K562 (cell line): ENCODE measurements around the gene RFLNA. TPM values are rescaled to one million over a fixed set of nuclear protein-coding genes. Genes with fewer than 3 reads are reported as not detected.

Experiments
- ATAC-seq: fragments of 200-7000 bp; cut with Tn5 transposase; 3 replicates; pipeline ENCODE4 v1.9.1; 2020; ENCODE audit warnings: moderate library complexity
- BruUV-seq: library from RNA; stranded (reverse); fragments of 400-500 nt; replicated peaks from 2 replicates; lab custom pipeline; 2021; lab: Mats Ljungman, UMichigan
- CTCF ChIA-PET: fragments of 300-600 bp; formaldehyde crosslinking; extraction: SDS; loops from one replicate; lab custom pipeline; 2021; ENCODE audit warnings: low intra/inter-chr PET ratio; lab: Yijun Ruan, JAX
- POLR2A ChIA-PET: fragments of 300-600, 350-650 bp; sonication (Branson Sonifier 250); formaldehyde crosslinking; extraction: SDS; loops from one replicate; lab custom pipeline; 2021; ENCODE audit warnings: antibody characterized with exemption, inconsistent platforms; lab: Yijun Ruan, JAX
- DNase-seq, 4 experiments: peaks; one replicate each; pipeline versions ENCODE4 v3.0.0 to v3.0.0-alpha.2; 2011 to 2018; ENCODE audit warnings: low spot score in 3 of 4, mixed read lengths in 3 of 4; ENCODE audit errors: extremely low read depth in 1 of 4
- FAIRE-seq: peaks from 2 replicates; lab custom pipeline; 2011; peaks lifted over from hg19 to GRCh38; lab: Jason Lieb, UNC
- H2AFZ ChIP-seq: 2 replicates; pipeline ENCODE4 v1.6.0; 2011; ENCODE audit warnings: low read depth, low read length, control low read depth, inconsistent platforms
- H3K27ac ChIP-seq: fragments of 200-600 bp; 3 replicates; pipeline ENCODE4 v1.8.0; 2011; ENCODE audit warnings: low read depth, mild to moderate bottlenecking, control low read depth, inconsistent platforms, low read length, moderate library complexity, mixed read lengths; ENCODE audit errors: extremely low read depth
- H3K27me3 ChIP-seq, 2 experiments: fragments of 300-600 bp in 1 of 2; 2 replicates in 1 of 2; 3 replicates in 1 of 2; pipeline versions ENCODE4 v1.6.0 to v1.8.0; 2011; ENCODE audit warnings: inconsistent platforms in 2 of 2, low read length in 2 of 2, mild to moderate bottlenecking in 1 of 2, mixed read lengths in 1 of 2, moderate library complexity in 1 of 2; ENCODE audit not compliant: control insufficient read depth in 2 of 2, insufficient read depth in 2 of 2
- H3K36me3 ChIP-seq: fragments of 300-600 bp; 3 replicates; pipeline ENCODE4 v1.8.0; 2011; ENCODE audit warnings: mild to moderate bottlenecking, low read length, inconsistent platforms; ENCODE audit not compliant: control insufficient read depth, insufficient read depth
- H3K4me1 ChIP-seq, 2 experiments: fragments of 200-600 bp in 1 of 2; replicated peaks in 1 of 2; 2 replicates in 1 of 2; 3 replicates in 1 of 2; pipeline versions ENCODE4 v1.5.1 to v1.8.0; 2011; ENCODE audit warnings: inconsistent platforms in 2 of 2, low read length in 2 of 2, mild to moderate bottlenecking in 1 of 2, mixed read lengths in 1 of 2, moderate library complexity in 1 of 2; ENCODE audit not compliant: control insufficient read depth in 2 of 2, insufficient read depth in 2 of 2
- H3K4me2 ChIP-seq: 2 replicates; pipeline ENCODE4 v1.6.1; 2011; ENCODE audit warnings: low read length, control low read depth, inconsistent platforms, mixed read lengths; ENCODE audit not compliant: insufficient read depth
- H3K4me3 ChIP-seq: fragments of 200-600 bp; sonication (generic), shearing (Covaris generic); 2 replicates; pipeline ENCODE4 v1.5.1; 2016; ENCODE audit warnings: control low read depth, inconsistent platforms
- H3K79me2 ChIP-seq: fragments of 200-600 bp; 3 replicates; pipeline ENCODE4 v1.8.0; 2011; ENCODE audit warnings: low read length, inconsistent platforms; ENCODE audit not compliant: control insufficient read depth, insufficient read depth
- H3K9ac ChIP-seq, 2 experiments: 2 replicates each; pipeline versions ENCODE4 v1.6.0 to v1.6.1; 2011; ENCODE audit warnings: low read depth in 2 of 2, low read length in 2 of 2, control low read depth in 1 of 2, inconsistent platforms in 1 of 2, mild to moderate bottlenecking in 1 of 2, mixed read lengths in 1 of 2; ENCODE audit not compliant: insufficient read depth in 1 of 2
- H3K9me1 ChIP-seq: one replicate; pipeline ENCODE4 v1.6.0; 2011; ENCODE audit warnings: inconsistent platforms, mild to moderate bottlenecking, low read length, moderate library complexity; ENCODE audit not compliant: control insufficient read depth, insufficient read depth
- H3K9me3 ChIP-seq: replicated peaks from 2 replicates; pipeline ENCODE4 v1.5.1; 2011; ENCODE audit warnings: low read depth, low read length, inconsistent platforms; ENCODE audit not compliant: control insufficient read depth, insufficient read depth
- H4K20me1 ChIP-seq: replicated peaks from 2 replicates; pipeline ENCODE4 v1.6.1; 2011; ENCODE audit warnings: low read length, inconsistent platforms, mixed read lengths; ENCODE audit not compliant: control insufficient read depth, insufficient read depth
- ATF4 ChIP-seq: fragments of 450-650 bp; formaldehyde crosslinking; IDR thresholded peaks from 2 replicates; pipeline ENCODE4 v1.4.0; 2022; ENCODE audit warnings: mild to moderate bottlenecking, moderate library complexity
- CHD2 ChIP-seq: IDR thresholded peaks from 2 replicates; pipeline ENCODE4 v1.6.1; 2011; ENCODE audit warnings: low read depth, low read length
- ELK3 ChIP-seq: fragments of 450-650 bp; formaldehyde crosslinking; IDR thresholded peaks from 2 replicates; pipeline ENCODE4 v1.4.0; 2020; ENCODE audit warnings: mild to moderate bottlenecking
- ID3 ChIP-seq, 2 experiments: fragments of 250-450 bp in 1 of 2; fragments of 450-650 bp in 1 of 2; sonication (Bioruptor Pico) in 1 of 2; IDR thresholded peaks; 2 replicates each; pipeline versions ENCODE4 v1.6.1 to v1.8.0; 2016 to 2021; ENCODE audit warnings: mild to moderate bottlenecking in 2 of 2, moderate library complexity in 2 of 2, missing compliant biosample characterization in 1 of 2, missing genetic modification characterization in 1 of 2
- MTF1 ChIP-seq: fragments of 250-450 bp; sonication (Bioruptor Pico); IDR thresholded peaks from 2 replicates; pipeline ENCODE4 v1.9.0; 2021; ENCODE audit warnings: moderate library complexity, mild to moderate bottlenecking, inconsistent platforms, borderline replicate concordance
- STAT6 ChIP-seq: sonication (generic); formaldehyde crosslinking; IDR thresholded peaks from 2 replicates; pipeline ENCODE4 v1.8.1; 2023; ENCODE audit warnings: mild to moderate bottlenecking, missing genetic modification reagents
- TCFL5 ChIP-seq: fragments of 250-450 bp; sonication (Bioruptor Pico); conservative IDR thresholded peaks from 2 replicates; pipeline ENCODE4 v1.6.1; 2021; ENCODE audit warnings: mild to moderate bottlenecking, moderate library complexity, matching md5 sums
- ZNF121 ChIP-seq: sonication (generic); formaldehyde crosslinking; conservative IDR thresholded peaks from 2 replicates; pipeline ENCODE4 v1.8.0; 2022; ENCODE audit warnings: missing genetic modification reagents
- ZNF124 ChIP-seq: sonication (generic); formaldehyde crosslinking; IDR thresholded peaks from 2 replicates; pipeline ENCODE4 v1.8.1; 2022; ENCODE audit warnings: missing genetic modification reagents
- ZNF253 ChIP-seq: fragments of 250-450 bp; sonication (Bioruptor Pico); conservative IDR thresholded peaks from 2 replicates; pipeline ENCODE4 v1.6.1; 2021; ENCODE audit warnings: mild to moderate bottlenecking
- WGBS: fragments of 100-300 bp; shearing (Covaris generic); methylation state at CpG from one replicate; pipeline ENCODE4 v1.1.6; 2016; ENCODE audit warnings: low coverage, mixed read lengths; ENCODE audit not compliant: insufficient coverage; ENCODE audit errors: missing lambda C conversion rate; 5-methylcytosine and 5-hydroxymethylcytosine counted together
- in situ Hi-C: fragments of 300-500 bp; cut with MboI; formaldehyde crosslinking; loops from 4 replicates; pipeline ENCODE4 v1.15.0; 2018; ENCODE audit warnings: inconsistent platforms, mixed read lengths
- intact Hi-C: fragments of 100-400 bp; cut with micrococcal nuclease; formaldehyde crosslinking; loops from 2 replicates; pipeline ENCODE4 v1.14.2; 2022
- polyA plus RNA-seq, 8 experiments: library from polyadenylated mRNA; depleted of rRNA in 4 of 8; stranded (reverse) in 5 of 8; unstranded in 3 of 8; fragments of >200 nt; fragmentation: Nextera tagmentation in 2 of 8; fragmentation: Illumina TruSeq in 1 of 8; extraction: Ambion mirVana in 2 of 8; extraction: Trizol in 1 of 8; gene quantifications; 2 replicates each; pipeline versions ENCODE4 v1.2.1 to v1.2.3, GENCODE V29; 2011 to 2014; ENCODE audit warnings: inconsistent platforms in 1 of 8, missing spikeins in 1 of 8
- total RNA-seq, 7 experiments: library from RNA; depleted of rRNA in 6 of 7; stranded (reverse); fragments of >200 nt in 6 of 7; fragmentation: Illumina TruSeq in 2 of 7; extraction: Trizol in 2 of 7; gene quantifications; 2 replicates each; pipeline versions ENCODE4 v1.2.1 to v1.2.3, GENCODE V29; 2011 to 2021; ENCODE audit warnings: low replicate concordance in 1 of 7

The RFLNA gene
- total and polyA plus RNA-seq, 9 of the 15 experiments (the other 6 are each of a cell fraction or from before 2014, with no cell fraction given), result not detected

GRCh38 chr12:124248941-124249825 lies 45.7 kb upstream of the RFLNA start:
- Histone ChIP-seq H3K9me1 (no peaks in the 10 kb centered on the region), H3K4me1 (peaks cover 3 to 9% of the 10 kb centered on the region in 2 experiments; a peak in 3 of 5 replicates), H3K79me2 (no peaks in the 10 kb centered on the region), H3K27ac (no peak overlapping the region), H2AFZ (no peak overlapping the region), H3K4me2 (no peak overlapping the region), H4K20me1 (peaks cover 7% of the 10 kb centered on the region; the same call in 1 of the 2 replicates), H3K27me3 (peaks cover 29 to 35% of the 10 kb centered on the region in 2 experiments), H3K36me3 (no peaks in the 10 kb centered on the region), H3K9me3 (no peaks in the 10 kb centered on the region; the same call in 1 of the 2 replicates), H3K4me3 (no peak overlapping the region), H3K9ac (no peak overlapping the region)
- intact Hi-C loops (no loop called here), in situ Hi-C loops (no loop called here)
- POLR2A ChIA-PET, result no interaction called here
- 11% methylated on average over 19 of the region's 20 CpGs for WGBS
- FAIRE-seq (no peak), DNase-seq (no peak), ATAC-seq (no peak)
- BruUV-seq, result no TSS peak
- CTCF ChIA-PET, result no interaction called here
- no peak for TF ChIP-seq TCFL5
- no peak for TF ChIP-seq CHD2
- TF ChIP-seq ATF4 (CRISPR knock-in tag), result no peak
- TF ChIP-seq MTF1, result no peak
- TF ChIP-seq ZNF124 (CRISPR knock-in tag), result no peak
- TF ChIP-seq ID3 (CRISPR knock-in tag; IDR thresholded peaks at IDR 0.05), result no peak
- TF ChIP-seq ID3 (tag; IDR thresholded peaks at IDR 0.05), result no peak
- TF ChIP-seq ELK3 (CRISPR knock-in tag), result no peak
- no peak for TF ChIP-seq STAT6 (CRISPR knock-in tag)
- TF ChIP-seq ZNF253, result no peak
- TF ChIP-seq ZNF121 (CRISPR knock-in tag), result no peak
